IPS-18c (cell line): Measurements from ENCODE around the gene ZNF555.
"Not testable (repeated sequence)": the region's sequence is repeated elsewhere in the genome, so short reads cannot be mapped to it uniquely, and the experiment has no call there.

ENCODE experiments used
- H3K4me3 ChIP-seq: 2 replicates; pipeline ENCODE4 v1.7.0; 2013; ENCODE audit warnings: low read depth, mild to moderate bottlenecking, low read length, moderate library complexity; ENCODE audit not compliant: insufficient read depth
- H3K9me3 ChIP-seq: one replicate; pipeline ENCODE4 v1.6.1; 2013; ENCODE audit warnings: mild to moderate bottlenecking, low read length, moderate library complexity; ENCODE audit not compliant: control insufficient read depth, insufficient read depth

The ZNF555 gene

GRCh38 chr19:2887391-2887914 lies 46.2 kb downstream of the ZNF555 start:
- H3K9me3 ChIP-seq: peaks cover 2% of the 10 kb centered on the region
- no peak overlapping the region for H3K4me3 ChIP-seq

- peaks cover 2% of the 10 kb centered on the region for H3K9me3 ChIP-seq
- no peak overlapping the region for H3K4me3 ChIP-seq
Observed at GRCh38 chr19:2888731-2889224, 47.5 kb downstream of the ZNF555 start.

- not testable (repeated sequence) for H3K4me3 ChIP-seq, H3K9me3 ChIP-seq
Observed at GRCh38 chr19:2890531-2890930, 49.3 kb downstream of the ZNF555 start.

GRCh38 chr19:2896694-2897093 lies 55.4 kb downstream of the ZNF555 start:
- peaks cover 2% of the 10 kb centered on the region for H3K9me3 ChIP-seq
- no peak overlapping the region for H3K4me3 ChIP-seq

- Histone ChIP-seq H3K4me3 (peak within 1 kb of the TSS; percentile 81), H3K9me3 (no peaks in the 10 kb centered on the region)
Observed at GRCh38 chr19:2900296-2901252, 59.3 kb downstream of the ZNF555 start, which contains the start of gene ZNF57. Gene ZNF57 (plus strand): TSS chr19:2900928. CDS start chr19:2901046, 118 bp downstream.

GRCh38 chr19:2902590-2903218 lies 61.4 kb downstream of the ZNF555 start:
- Histone ChIP-seq H3K9me3 (peaks cover 2% of the 10 kb centered on the region), H3K4me3 (no peak overlapping the region)

GRCh38 chr19:2903326-2903725 lies 62.1 kb downstream of the ZNF555 start:
- H3K9me3 ChIP-seq, H3K4me3 ChIP-seq: not testable (repeated sequence)

- Histone ChIP-seq H3K4me3 (no peak overlapping the region), H3K9me3 (peaks cover 2% of the 10 kb centered on the region)
Observed at GRCh38 chr19:2905918-2906519, 64.7 kb downstream of the ZNF555 start.

GRCh38 chr19:2906631-2907195 lies 65.4 kb downstream of the ZNF555 start:
- H3K9me3 ChIP-seq: peaks cover 2% of the 10 kb centered on the region
- no peak overlapping the region for H3K4me3 ChIP-seq
